PC-9 (cell line): ENCODE results near the gene PITPNM3. TPM values are rescaled to one million over a fixed set of nuclear protein-coding genes. Genes with fewer than 3 reads are reported as not detected.

Source experiments
- BruUV-seq: library from RNA; stranded (reverse); fragments of 400-500 nt; replicated peaks from 2 replicates; lab custom pipeline; 2021; lab: Mats Ljungman, UMichigan
- CTCF ChIA-PET: fragments of 300-600 bp; sonication (Branson Sonifier 250); formaldehyde crosslinking; loops from one replicate; lab custom pipeline; 2022; ENCODE audit warnings: antibody characterized with exemption; lab: Charles Lee
- POLR2A ChIA-PET: fragments of 300-600 bp; sonication (Branson Sonifier 250); formaldehyde crosslinking; loops from one replicate; lab custom pipeline; 2022; ENCODE audit warnings: antibody characterized with exemption; ENCODE audit not compliant: unreplicated experiment; lab: Charles Lee
- DNase-seq, 2 experiments: peaks; one replicate each; pipeline versions ENCODE4 v3.0.0 to v3.0.0-alpha.2; 2015 to 2022; ENCODE audit warnings: mixed read lengths in 1 of 2
- H2AFZ ChIP-seq: fragments of 200-600 bp; sonication (generic); 2 replicates; pipeline ENCODE4 v1.8.1; 2017; ENCODE audit warnings: antibody characterized with exemption
- H3F3A ChIP-seq: fragments of 200-600 bp; sonication (generic); 2 replicates; pipeline ENCODE4 v1.8.1; 2017; ENCODE audit warnings: antibody characterized with exemption, mild to moderate bottlenecking, low read depth; ENCODE audit not compliant: insufficient read depth
- H3K27ac ChIP-seq: fragments of 200-600 bp; sonication (generic); 2 replicates; pipeline ENCODE4 v1.6.1; 2016; ENCODE audit warnings: mixed run types
- H3K27me3 ChIP-seq: fragments of 200-600 bp; sonication (generic); 2 replicates; pipeline ENCODE4 v1.6.1; 2016; ENCODE audit warnings: low read depth, mixed run types; ENCODE audit not compliant: insufficient read depth
- H3K36me3 ChIP-seq: fragments of 200-600 bp; sonication (generic); 2 replicates; pipeline ENCODE4 v1.6.1; 2016; ENCODE audit warnings: low read depth, mixed run types
- H3K4me1 ChIP-seq: fragments of 200-600 bp; sonication (generic); replicated peaks from 2 replicates; pipeline ENCODE4 v1.6.1; 2016; ENCODE audit warnings: mixed run types; ENCODE audit not compliant: insufficient read depth
- H3K4me2 ChIP-seq: fragments of 200-600 bp; sonication (generic); 2 replicates; pipeline ENCODE4 v1.6.1; 2017; ENCODE audit warnings: mixed run types
- H3K4me3 ChIP-seq: fragments of 200-600 bp; sonication (generic); 2 replicates; pipeline ENCODE4 v1.6.1; 2016; ENCODE audit warnings: mixed run types
- H3K79me2 ChIP-seq: fragments of 200-600 bp; sonication (generic); 2 replicates; pipeline ENCODE4 v1.6.1; 2017; ENCODE audit warnings: low read depth, mixed run types
- H3K9me2 ChIP-seq: fragments of 200-600 bp; sonication (generic); 2 replicates; pipeline ENCODE4 v1.8.1; 2017; ENCODE audit warnings: mild to moderate bottlenecking; ENCODE audit not compliant: insufficient read depth
- H3K9me3 ChIP-seq: fragments of 200-600 bp; sonication (generic); 2 replicates; pipeline ENCODE4 v1.8.1; 2016; ENCODE audit warnings: low read depth; ENCODE audit not compliant: insufficient read depth
- H4K20me1 ChIP-seq: fragments of 200-600 bp; sonication (generic); 2 replicates; pipeline ENCODE4 v1.8.1; 2017; ENCODE audit not compliant: insufficient read depth
- CTCF ChIP-seq: fragments of 200-600 bp; sonication (generic); conservative IDR thresholded peaks from 2 replicates; pipeline ENCODE4 v1.6.1; 2017; ENCODE audit warnings: mixed run types, antibody characterized with exemption, mild to moderate bottlenecking, moderate library complexity
- EZH2 ChIP-seq: fragments of 200-600 bp; sonication (generic); IDR thresholded peaks from 2 replicates; pipeline ENCODE4 v1.8.0; 2017; ENCODE audit warnings: antibody characterized with exemption, low read depth
- intact Hi-C: fragments of 100-400 bp; cut with micrococcal nuclease; formaldehyde crosslinking; loops from one replicate; pipeline ENCODE4 v1.10.0; 2022; ENCODE audit not compliant: unreplicated experiment
- total RNA-seq: library from RNA; stranded (reverse); gene quantifications from 2 replicates; pipeline ENCODE4 v1.2.3, GENCODE V29; 2021

Gene PITPNM3
- total RNA-seq, 1 experiment from 2014 or later: 16.9 TPM

GRCh38 chr17:6534846-6535514 lies 21.4 kb downstream of the PITPNM3 start:
- BruUV-seq: no TSS peak
- CTCF ChIA-PET: no interaction called here
- no peaks in the 10 kb centered on the region for H3K79me2 ChIP-seq
- intact Hi-C loops: no loop called here
- H3K27ac ChIP-seq: no peak overlapping the region
- H3F3A ChIP-seq: no peaks in the 10 kb centered on the region
- H3K4me3 ChIP-seq: no peak overlapping the region
- POLR2A ChIA-PET: no interaction called here
- no peaks in the 10 kb centered on the region for H3K27me3 ChIP-seq
- H3K4me1 ChIP-seq: no peaks in the 10 kb centered on the region
- H3K9me2 ChIP-seq: no peaks in the 10 kb centered on the region
- H2AFZ ChIP-seq: no peak overlapping the region
- no peak for DNase-seq
- H3K9me3 ChIP-seq: no peaks in the 10 kb centered on the region
- H4K20me1 ChIP-seq: no peaks in the 10 kb centered on the region
- TF ChIP-seq EZH2 (no peak), CTCF (no peak)
- no peak overlapping the region for H3K4me2 ChIP-seq
- H3K36me3 ChIP-seq: no peaks in the 10 kb centered on the region

DNA sequence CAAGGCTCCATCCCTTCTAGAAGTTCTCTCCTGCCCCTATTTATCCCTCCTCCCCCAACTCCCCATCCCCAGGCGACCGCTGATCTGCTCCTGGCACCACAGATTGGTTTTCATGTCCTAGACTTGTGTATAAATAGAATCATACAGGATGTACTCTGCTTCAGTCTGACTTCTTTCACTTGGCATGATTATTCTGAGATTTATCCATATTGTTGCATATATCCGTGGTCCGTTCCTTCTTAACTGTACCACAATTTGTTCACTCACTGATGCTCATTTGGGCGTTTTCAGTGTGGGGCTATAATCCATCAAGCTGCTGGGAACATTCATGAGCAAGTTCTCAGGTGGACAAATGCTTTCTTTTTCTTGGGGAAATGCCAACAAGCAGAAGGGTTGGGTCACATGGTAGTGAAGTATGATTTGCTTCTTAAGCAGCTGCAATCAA lies 23.9 kb downstream of the PITPNM3 start:
- POLR2A ChIA-PET: no interaction called here

DNA sequence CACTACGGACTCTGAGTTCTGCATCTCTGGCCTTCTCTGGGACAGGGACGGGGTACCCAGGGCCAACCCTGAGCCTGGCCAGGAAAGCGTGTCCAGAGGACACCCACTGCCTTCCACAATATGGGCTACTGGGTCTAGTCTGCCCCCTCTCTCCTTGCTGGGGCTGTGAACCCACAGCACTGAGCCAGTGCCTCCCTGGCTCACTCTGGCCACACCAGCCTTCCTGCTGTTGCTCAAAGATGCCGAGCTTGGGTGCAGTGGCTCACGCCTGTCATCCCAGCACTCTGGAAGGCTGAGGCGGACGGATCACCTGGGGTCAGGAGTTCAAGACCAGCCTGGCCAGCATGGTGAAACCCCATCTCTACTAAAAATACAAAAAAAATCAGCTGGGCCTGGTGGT lies 24.8 kb downstream of the PITPNM3 start:
- Histone ChIP-seq H3K27ac (no peak overlapping the region), H3K36me3 (no peaks in the 10 kb centered on the region), H4K20me1 (no peaks in the 10 kb centered on the region), H2AFZ (no peak overlapping the region), H3K4me2 (no peak overlapping the region), H3K4me1 (no peaks in the 10 kb centered on the region), H3K9me2 (no peaks in the 10 kb centered on the region), H3K9me3 (no peaks in the 10 kb centered on the region), H3K79me2 (no peaks in the 10 kb centered on the region), H3K4me3 (no peak overlapping the region), H3K27me3 (no peaks in the 10 kb centered on the region), H3F3A (no peaks in the 10 kb centered on the region)
- TF ChIP-seq EZH2: no peak
- no peak for TF ChIP-seq CTCF
- ChIA-PET CTCF (no interaction called here), POLR2A (no interaction called here)
- intact Hi-C loops: no loop called here
- no TSS peak for BruUV-seq
- no peak for DNase-seq

More for the DNA sequence above, 23.9 kb downstream of the PITPNM3 start:
- Histone ChIP-seq H3K4me1 (no peaks in the 10 kb centered on the region), H2AFZ (no peak overlapping the region), H3K4me3 (no peak overlapping the region), H4K20me1 (no peaks in the 10 kb centered on the region), H3K27me3 (no peaks in the 10 kb centered on the region), H3K4me2 (no peak overlapping the region), H3K36me3 (no peaks in the 10 kb centered on the region), H3K79me2 (no peaks in the 10 kb centered on the region), H3F3A (no peaks in the 10 kb centered on the region), H3K9me2 (no peaks in the 10 kb centered on the region), H3K9me3 (no peaks in the 10 kb centered on the region), H3K27ac (no peak overlapping the region)
- CTCF ChIA-PET: no interaction called here
- BruUV-seq: no TSS peak
- intact Hi-C loops: no loop called here
- TF ChIP-seq CTCF (no peak), EZH2 (no peak)
- no peak for DNase-seq
